Choroid plexus epithelial cell (primary cell): Measurements from ENCODE around the gene GHRL.

Experiments used
- DNase-seq: peaks from one replicate; pipeline ENCODE4 v3.0.0-alpha.2; 2010; ENCODE audit warnings: low read depth
- H3K4me3 ChIP-seq: 2 replicates; pipeline ENCODE4 v1.5.1; 2011; ENCODE audit warnings: low read depth, mild to moderate bottlenecking, control low read depth, low read length, moderate library complexity
- TF ChIP-seq, protein P1 (sequence below): conservative IDR thresholded peaks from 2 replicates; pipeline ENCODE4 v1.5.1; 2011; ENCODE audit warnings: low read depth, mild to moderate bottlenecking, control low read depth, inconsistent platforms, low read length, moderate library complexity

The GHRL gene

DNA sequence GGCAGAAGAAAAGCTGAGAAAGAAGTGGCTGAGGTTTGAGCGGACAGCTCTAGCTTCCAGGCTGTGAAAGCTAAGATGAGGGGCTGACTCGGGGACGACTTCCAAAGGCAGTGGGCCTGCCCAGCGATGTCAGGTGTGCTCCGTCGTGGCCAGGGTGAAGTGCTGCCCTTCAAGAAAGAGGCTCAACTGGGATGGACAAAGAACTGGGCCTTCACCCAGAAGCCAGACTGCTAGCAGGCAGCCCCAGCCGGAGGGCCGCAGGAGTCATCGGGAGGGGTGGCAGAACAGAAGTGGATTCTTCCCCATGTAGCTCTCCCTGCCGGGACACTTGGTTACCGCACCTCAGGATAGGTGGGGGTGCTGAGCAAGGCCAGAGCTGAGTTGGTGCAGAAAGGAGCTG is 41.3 kb upstream of the GHRL start:
- TF ChIP-seq, protein P1, sequence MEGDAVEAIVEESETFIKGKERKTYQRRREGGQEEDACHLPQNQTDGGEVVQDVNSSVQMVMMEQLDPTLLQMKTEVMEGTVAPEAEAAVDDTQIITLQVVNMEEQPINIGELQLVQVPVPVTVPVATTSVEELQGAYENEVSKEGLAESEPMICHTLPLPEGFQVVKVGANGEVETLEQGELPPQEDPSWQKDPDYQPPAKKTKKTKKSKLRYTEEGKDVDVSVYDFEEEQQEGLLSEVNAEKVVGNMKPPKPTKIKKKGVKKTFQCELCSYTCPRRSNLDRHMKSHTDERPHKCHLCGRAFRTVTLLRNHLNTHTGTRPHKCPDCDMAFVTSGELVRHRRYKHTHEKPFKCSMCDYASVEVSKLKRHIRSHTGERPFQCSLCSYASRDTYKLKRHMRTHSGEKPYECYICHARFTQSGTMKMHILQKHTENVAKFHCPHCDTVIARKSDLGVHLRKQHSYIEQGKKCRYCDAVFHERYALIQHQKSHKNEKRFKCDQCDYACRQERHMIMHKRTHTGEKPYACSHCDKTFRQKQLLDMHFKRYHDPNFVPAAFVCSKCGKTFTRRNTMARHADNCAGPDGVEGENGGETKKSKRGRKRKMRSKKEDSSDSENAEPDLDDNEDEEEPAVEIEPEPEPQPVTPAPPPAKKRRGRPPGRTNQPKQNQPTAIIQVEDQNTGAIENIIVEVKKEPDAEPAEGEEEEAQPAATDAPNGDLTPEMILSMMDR: no peak
- no peak for DNase-seq
- no peak overlapping the region for H3K4me3 ChIP-seq

DNA sequence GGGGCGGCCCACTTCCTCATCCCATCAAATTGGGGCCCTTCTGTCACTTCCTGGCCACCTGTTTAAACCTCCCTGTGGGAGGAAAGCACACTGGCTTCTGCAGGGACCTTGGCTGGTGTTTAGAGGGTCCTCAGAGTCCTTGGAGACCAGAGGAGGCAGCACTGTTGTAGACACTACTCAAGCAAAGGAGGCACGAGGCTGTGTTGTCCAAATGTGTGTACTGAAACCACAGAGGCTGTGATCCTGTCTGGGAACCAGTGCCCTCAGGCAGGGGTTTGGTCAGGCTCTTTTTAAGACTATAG is 40.6 kb upstream of the GHRL start:
- no peak overlapping the region for H3K4me3 ChIP-seq
- TF ChIP-seq, protein P1: no peak
- no peak for DNase-seq

GRCh38 chr3:10332481-10333348 is 40.0 kb upstream of the GHRL start:
- no peak overlapping the region for H3K4me3 ChIP-seq
- TF ChIP-seq, protein P1: no peak
- DNase-seq: no peak

- no peak for DNase-seq
- no peak overlapping the region for H3K4me3 ChIP-seq
- TF ChIP-seq, protein P1: no peak
These were observed 38.6 kb upstream of the GHRL start for GRCh38 chr3:10331320-10331719.

DNA sequence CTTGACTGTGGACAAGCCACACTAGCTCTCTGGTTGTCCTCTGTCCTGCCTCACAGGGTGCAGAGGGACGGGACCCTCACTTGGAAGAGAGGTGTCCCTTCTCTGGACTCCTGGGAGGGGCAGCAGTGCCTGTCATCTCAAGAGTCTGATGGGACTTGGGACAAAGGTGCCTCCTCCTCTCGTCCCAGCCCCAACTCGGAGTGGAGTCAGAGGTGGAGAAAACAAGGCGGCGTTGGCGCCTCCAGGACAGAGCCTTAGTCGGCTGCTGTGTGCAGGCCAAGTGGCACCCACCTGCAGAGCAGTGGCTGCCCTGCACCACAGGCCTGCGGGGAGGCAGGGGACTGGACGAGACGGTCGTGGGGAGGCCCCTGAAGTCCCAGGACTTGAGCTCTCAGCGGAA is 37.6 kb upstream of the GHRL start:
- TF ChIP-seq, protein P1: no peak
- no peak for DNase-seq
- H3K4me3 ChIP-seq: no peak overlapping the region

- DNase-seq: no peak
- TF ChIP-seq, protein P1: no peak
- H3K4me3 ChIP-seq: no peak overlapping the region
These were observed 36.8 kb upstream of the GHRL start for GRCh38 chr3:10329495-10330015.
